ENCODE results near the gene TMEM225.
"Not testable (repeated sequence)": the region's sequence is repeated elsewhere in the genome, so short reads cannot be mapped to it uniquely, and the experiment has no call there.

Gene TMEM225, protein sequence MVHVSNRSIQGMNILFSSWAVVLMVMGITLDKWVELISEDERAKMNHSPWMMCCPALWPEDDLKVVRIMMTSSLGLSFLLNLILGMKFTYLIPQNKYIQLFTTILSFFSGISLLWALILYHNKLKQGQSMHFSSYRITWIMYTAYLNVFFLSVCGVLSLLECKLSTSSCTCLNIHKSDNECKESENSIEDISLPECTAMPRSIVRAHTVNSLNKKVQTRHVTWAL

DNA sequence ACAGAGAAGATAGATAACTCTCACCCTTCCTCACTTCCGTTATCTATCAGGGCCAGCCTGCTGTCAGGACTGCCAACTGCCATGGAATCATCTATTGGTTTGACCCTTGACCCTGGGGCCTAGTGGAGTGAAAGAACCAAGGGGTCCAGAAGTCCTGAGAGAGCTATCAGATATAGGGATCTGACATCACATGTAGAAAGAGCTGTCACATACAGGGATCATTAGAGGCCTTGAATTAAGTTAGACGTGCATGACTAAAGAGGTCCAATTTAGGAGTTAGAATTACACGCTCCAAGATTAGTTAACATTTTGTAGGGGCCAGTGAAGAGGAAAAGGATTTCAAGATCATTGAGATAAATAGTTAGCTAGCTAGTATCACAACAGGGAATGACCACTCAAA is at the start of gene TMEM225:
Gene TMEM225, minus strand, starts transcription at position 101 of the 400 bp plus-strand sequence. CDS start 245 bp downstream, outside the sequence.
- DNase-seq, result no peak

GRCh38 chr11:123924027-123924426 is 38.6 kb upstream of the TMEM225 start:
- no peak for DNase-seq

- DNase-seq, result no peak
Measured at GRCh38 chr11:123920943-123921342, 35.5 kb upstream of the TMEM225 start.

DNA sequence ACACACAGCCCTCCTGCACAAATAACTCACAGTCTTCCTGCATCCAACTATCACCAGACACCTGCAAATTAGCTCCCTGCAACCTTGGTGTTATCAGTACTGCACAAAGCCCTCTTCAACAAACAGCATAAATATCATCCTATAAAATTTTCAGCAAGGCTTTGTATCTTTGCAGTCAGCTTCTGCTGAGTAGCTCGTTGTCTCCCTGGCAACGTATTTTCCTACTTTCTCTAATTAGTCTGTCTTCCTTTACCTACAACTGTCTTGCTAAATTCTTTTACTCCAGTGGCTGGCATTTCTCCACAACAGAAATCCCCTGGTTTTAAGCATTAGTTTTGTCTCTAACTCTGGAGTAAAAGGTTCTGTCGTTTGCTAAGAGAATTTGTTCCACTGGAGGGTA is 20.4 kb upstream of the TMEM225 start:
- no peak for DNase-seq

- no peak for DNase-seq
Measured at GRCh38 chr11:123904932-123905331, 19.5 kb upstream of the TMEM225 start.

GRCh38 chr11:123903932-123904331 is 18.5 kb upstream of the TMEM225 start:
- DNase-seq, result no peak

DNA sequence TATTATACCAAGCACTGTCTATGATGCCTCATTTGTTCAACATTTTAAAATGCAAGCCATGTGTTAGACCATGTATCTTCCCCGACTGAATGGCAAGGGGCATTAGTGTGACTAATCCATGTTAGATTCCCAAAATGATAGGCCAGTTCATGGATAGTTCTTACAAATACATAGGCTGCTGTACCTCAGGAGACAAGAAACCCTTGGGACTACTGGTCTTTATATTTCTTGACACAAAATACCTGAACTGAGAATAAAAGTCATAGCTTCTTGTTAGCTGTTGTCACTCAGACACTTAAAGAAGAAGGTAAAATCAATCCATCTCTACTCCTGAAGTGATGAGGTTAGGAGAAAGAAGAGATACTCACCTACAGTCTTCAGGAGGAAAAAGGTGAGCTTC is 16.4 kb upstream of the TMEM225 start, which contains the start of gene OR8D4:
Gene OR8D4, plus strand, starts transcription at position 301 of the 400 bp plus-strand sequence. CDS start 4,265 bp downstream, outside the sequence.
- DNase-seq, result no peak

DNA sequence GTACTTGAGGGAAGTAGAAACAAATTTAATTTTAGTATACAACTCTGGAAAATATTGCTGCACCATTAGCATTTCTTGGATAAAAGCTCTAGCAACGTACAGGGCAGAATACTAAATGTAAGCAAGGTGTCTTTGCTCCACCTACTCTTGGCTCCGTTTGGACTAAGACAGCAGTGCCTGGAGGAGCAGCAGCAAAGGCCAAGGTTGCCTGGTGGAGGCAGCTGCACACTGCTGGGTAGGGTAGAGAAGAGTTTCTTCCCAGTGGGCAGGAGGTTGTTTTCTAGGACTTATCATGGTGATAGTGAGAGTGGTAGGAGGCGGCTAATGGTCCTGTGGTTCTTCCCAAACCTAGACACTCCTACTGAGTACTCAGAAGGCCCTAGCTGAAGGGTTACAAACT is 14.3 kb upstream of the TMEM225 start:
- no peak for DNase-seq

DNA sequence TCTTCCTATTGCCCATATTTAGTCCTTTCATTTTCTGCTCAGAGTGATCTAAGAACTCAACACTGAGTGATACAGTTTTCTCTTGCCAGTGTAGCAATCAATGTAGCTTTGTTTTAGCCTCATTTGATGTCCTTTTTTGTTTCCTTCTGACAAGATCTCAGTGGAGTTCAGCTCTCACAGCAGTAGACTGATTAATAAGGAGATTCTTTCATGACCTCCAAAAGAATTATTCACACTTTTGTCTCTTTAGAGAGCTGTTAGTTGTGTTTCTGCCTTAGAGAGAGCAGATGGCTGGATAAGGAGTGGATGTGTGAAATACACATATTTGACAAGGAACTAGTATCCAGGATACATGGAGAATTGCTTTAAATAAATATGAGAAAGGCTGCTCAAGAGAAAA is 6.6 kb upstream of the TMEM225 start:
- no peak for DNase-seq

- no peak for DNase-seq
Measured at GRCh38 chr11:123880912-123881311, 4.6 kb downstream of the TMEM225 start.

- DNase-seq, result not testable (repeated sequence)
Measured at GRCh38 chr11:123867795-123868194, 17.7 kb downstream of the TMEM225 start.

DNA sequence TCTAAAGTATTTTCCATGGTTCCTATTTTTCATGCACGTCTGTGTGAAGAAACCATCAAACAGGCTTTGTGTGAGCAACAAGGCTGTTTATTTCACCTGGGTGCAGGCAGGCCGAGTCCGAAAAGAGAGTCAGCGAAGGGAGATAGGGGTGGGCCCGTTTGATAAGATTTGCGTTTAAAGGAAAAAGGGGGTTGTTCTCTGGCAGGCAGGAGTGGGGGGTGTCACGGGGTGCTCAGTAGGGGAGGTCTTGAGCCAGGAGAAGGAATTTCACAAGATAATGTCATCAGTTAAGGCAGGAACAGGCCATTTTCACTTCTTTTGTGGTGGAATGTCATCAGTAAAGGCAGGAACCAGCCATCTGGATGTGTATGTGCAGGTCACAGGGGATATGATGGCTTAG is 20.2 kb downstream of the TMEM225 start:
- not testable (repeated sequence) for DNase-seq

DNA sequence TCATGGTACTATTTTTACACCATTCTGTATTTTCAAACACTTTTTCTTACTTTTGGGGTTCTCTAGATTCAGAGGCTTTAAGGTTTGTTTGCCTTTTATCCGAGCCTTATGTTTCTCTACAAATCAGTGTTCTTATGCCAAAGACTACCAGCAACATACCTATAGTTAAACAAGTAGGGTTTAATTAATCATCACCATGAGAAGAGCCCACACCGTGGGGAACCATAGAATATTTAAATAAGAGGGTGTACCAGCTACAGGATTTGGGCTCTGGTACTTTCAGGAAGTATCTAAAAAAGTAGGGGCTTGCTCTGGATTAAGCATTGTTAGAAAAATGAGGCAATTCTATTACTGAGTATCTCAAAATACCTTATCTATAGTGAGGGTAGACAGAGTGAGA is 25.7 kb downstream of the TMEM225 start:
- no peak for DNase-seq

- DNase-seq, result no peak
Measured at GRCh38 chr11:123856444-123856843, 29.0 kb downstream of the TMEM225 start.

GRCh38 chr11:123853038-123853437 is 32.4 kb downstream of the TMEM225 start:
- no peak for DNase-seq

- no peak for DNase-seq
Measured at GRCh38 chr11:123852321-123852720, 33.1 kb downstream of the TMEM225 start.

GRCh38 chr11:123851110-123851509 is 34.4 kb downstream of the TMEM225 start:
- no peak for DNase-seq

GRCh38 chr11:123841174-123841573 is 44.3 kb downstream of the TMEM225 start:
- no peak for DNase-seq

GRCh38 chr11:123839131-123839530 is 46.3 kb downstream of the TMEM225 start:
- no peak for DNase-seq

GRCh38 chr11:123838659-123839058 is 46.8 kb downstream of the TMEM225 start:
- DNase-seq, result no peak

- DNase-seq, result no peak
Measured at GRCh38 chr11:123838199-123838598, 47.3 kb downstream of the TMEM225 start.

DNA sequence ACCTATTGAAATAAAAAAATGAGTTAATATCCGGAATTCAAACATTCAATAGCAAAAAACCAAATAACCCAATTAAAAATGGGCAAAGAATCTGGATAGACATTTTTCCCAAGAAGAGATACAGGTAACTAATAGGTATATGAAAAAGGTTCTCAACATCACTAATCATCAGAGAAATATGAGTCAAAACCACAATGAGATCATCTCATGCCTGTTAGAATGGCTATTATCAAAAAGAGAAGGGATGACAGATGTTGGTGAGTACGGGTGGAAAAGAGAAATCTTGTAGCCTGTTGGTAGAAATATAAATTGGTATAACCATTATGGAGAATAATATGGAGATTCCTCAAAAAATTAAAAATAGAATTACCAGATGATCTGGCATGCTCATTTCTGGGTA is 52.4 kb downstream of the TMEM225 start:
- no peak for DNase-seq
